Rectal smooth muscle tissue (tissue), 1 donor: ENCODE results near the gene PABPN1L.

Experiments
- H3K27ac ChIP-seq: one replicate; pipeline ENCODE4 v1.7.0; 2013; ENCODE audit warnings: low read depth, low read length, inconsistent platforms
- H3K27me3 ChIP-seq: one replicate; pipeline ENCODE4 v1.7.0; 2013; ENCODE audit warnings: low read length; ENCODE audit not compliant: control insufficient read depth, insufficient read depth
- H3K36me3 ChIP-seq: one replicate; pipeline ENCODE4 v1.7.0; 2013; ENCODE audit warnings: low read length; ENCODE audit not compliant: control insufficient read depth, insufficient read depth
- H3K4me1 ChIP-seq: one replicate; pipeline ENCODE4 v1.7.0; 2013; ENCODE audit warnings: low read length; ENCODE audit not compliant: control insufficient read depth, insufficient read depth
- H3K4me3 ChIP-seq: one replicate; pipeline ENCODE4 v1.7.0; 2013; ENCODE audit warnings: low read length
- H3K9ac ChIP-seq: one replicate; pipeline ENCODE4 v1.7.0; 2013; ENCODE audit warnings: low read length

PABPN1L gene

DNA sequence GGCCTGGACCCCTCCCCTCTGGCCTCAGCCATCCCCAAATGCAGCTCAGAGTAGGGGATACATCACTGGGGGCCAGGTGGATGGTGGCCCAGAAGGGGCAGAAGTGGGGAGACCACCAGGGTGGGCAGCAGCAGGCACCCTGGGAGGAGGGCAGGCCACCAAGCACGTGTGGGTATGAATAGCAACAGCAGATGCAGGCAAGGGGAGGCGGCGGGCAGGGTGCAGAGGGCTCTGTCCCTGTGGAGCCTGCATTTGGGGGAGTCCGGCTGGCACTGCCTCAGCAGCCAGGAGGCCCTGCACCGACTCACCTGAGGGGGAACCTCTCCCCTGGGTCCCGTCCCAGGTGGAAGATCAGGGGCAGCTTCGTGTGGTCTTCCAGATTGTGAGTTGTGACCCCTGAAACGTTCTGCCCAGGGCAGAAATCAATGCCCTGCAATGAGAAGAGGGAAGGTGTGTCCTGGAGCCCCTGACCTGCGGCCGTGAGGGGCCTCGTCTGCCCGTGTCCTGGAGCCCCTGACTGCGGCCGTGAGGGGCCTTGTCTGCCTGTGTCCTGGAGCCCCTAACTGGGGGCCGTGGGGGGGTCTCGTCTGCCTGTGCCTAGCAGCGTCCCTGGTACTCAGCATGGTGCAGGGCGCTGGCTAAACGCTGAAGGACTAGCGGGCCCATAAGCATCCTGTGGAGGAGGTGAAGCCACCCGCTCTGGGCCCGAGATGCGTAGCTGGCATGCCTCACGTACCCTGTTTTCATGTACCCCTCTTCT, 44.0 kb downstream of the PABPN1L start:
- H3K27me3 ChIP-seq: no peaks in the 10 kb centered on the region
- H3K4me3 ChIP-seq: no peak overlapping the region
- no peak overlapping the region for H3K27ac ChIP-seq
- no peaks in the 10 kb centered on the region for H3K4me1 ChIP-seq
- H3K36me3 ChIP-seq: peaks cover 14% of the 10 kb centered on the region
- no peak overlapping the region for H3K9ac ChIP-seq

DNA sequence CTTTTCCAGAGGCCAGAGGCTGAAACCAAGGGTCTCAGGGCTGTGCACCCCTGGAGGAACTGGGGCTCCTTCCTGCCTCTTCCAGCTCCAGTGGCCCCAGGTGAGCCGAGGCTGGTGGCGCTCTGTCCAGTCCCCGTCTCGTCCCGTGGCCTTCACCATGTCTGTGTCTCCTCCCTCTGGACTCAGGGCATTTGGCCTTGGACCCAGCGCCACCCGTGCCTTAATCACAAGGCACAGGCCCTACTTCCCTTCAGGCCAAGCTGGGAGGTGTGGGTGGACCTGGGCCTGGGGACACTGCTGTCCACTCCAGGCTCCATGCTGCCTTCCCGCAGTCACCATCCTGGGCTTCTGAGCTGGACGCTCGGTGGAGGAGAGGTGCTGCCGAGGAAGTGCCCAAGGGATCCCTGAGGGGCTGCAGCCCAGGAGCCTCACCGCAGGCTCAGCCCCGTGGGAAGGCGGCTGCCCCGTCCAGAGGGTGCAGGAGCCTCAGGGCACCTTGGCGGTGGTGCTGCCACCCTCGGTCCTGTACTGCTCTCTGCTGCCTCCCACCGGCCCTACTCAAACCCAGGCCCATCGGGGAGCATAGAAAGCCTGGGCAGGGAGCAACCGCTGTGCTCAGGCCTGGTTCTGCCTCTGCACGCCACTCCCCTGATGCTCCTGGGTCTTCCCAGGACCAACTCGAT, 45.2 kb downstream of the PABPN1L start:
- no peak overlapping the region for H3K9ac ChIP-seq
- peaks cover 14% of the 10 kb centered on the region for H3K36me3 ChIP-seq
- no peaks in the 10 kb centered on the region for H3K27me3 ChIP-seq
- H3K4me1 ChIP-seq: no peaks in the 10 kb centered on the region
- no peak overlapping the region for H3K4me3 ChIP-seq
- no peak overlapping the region for H3K27ac ChIP-seq

DNA sequence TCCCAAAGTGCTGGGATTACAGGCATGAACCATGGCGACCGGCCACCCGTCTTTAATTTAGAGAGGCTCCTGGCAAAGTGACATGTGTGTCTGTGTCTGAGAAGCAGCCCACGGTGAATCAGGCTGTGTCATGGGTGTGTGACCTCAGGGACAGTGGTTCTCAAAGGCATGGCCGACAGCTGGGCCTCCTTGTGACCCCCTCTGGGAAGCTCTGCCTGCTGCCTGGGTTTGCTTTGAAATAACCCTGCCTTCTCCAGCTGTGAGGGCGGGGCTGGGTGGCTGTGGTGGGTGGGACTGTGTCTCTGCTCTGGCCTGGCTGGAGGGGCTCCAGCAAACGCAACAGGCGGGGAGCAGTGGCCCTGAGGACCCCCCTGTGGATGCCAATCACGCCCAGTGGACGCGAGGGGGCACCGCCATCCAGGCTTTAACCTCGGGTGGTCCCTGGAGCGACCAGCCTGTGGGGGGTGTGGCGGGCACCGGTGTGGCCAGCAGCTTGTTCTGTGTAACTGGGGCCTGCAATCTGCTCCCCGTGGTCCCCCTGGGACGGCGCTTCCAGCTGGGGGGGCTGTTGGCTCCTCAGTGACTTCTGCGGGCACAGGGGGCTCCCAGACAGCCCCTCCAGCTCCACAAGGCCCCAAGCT, 46.0 kb downstream of the PABPN1L start:
- Histone ChIP-seq H3K9ac (no peak overlapping the region), H3K4me3 (no peak overlapping the region), H3K36me3 (peaks cover 14% of the 10 kb centered on the region), H3K27ac (no peak overlapping the region), H3K27me3 (no peaks in the 10 kb centered on the region), H3K4me1 (no peaks in the 10 kb centered on the region)

DNA sequence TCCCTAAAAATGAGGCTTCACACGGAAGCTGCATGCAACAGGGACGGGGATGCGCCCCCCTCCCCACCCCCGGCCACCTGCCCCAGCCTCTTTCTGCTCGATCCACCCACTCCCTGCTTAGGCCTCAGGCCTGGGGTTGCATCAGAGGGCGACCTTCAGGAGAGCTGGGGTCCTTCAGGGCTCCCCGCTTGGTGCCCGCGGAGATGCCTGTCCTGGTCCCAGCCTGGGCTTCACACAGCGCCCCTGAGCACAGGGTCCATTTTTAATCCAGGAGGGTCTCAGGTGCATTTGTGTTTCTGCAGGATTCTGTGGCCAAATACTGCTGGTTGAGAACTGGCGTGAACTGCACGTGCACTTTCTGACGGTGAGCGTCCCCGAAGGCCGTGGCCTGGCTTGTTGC, 47.3 kb downstream of the PABPN1L start:
- no peaks in the 10 kb centered on the region for H3K4me1 ChIP-seq
- no peak overlapping the region for H3K27ac ChIP-seq
- peaks cover 14% of the 10 kb centered on the region for H3K36me3 ChIP-seq
- no peak overlapping the region for H3K9ac ChIP-seq
- H3K27me3 ChIP-seq: no peaks in the 10 kb centered on the region
- no peak overlapping the region for H3K4me3 ChIP-seq

DNA sequence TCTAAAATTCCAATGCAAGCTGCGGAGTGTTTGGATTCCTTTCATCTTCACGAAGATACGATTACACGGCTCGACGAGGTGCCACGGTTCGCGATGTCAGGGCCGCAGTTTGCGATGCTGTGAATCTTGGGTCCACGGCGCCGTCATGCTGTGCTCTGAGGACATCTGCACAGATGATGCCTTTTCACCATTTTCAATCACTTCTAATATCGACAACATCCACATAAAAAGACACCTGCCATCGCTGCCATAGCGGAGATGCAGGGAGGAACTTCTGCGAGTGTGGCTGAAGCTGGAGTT, 47.9 kb downstream of the PABPN1L start:
- Histone ChIP-seq H3K4me3 (no peak overlapping the region), H3K27me3 (no peaks in the 10 kb centered on the region), H3K27ac (no peak overlapping the region), H3K9ac (no peak overlapping the region), H3K36me3 (peaks cover 14% of the 10 kb centered on the region), H3K4me1 (no peaks in the 10 kb centered on the region)

DNA sequence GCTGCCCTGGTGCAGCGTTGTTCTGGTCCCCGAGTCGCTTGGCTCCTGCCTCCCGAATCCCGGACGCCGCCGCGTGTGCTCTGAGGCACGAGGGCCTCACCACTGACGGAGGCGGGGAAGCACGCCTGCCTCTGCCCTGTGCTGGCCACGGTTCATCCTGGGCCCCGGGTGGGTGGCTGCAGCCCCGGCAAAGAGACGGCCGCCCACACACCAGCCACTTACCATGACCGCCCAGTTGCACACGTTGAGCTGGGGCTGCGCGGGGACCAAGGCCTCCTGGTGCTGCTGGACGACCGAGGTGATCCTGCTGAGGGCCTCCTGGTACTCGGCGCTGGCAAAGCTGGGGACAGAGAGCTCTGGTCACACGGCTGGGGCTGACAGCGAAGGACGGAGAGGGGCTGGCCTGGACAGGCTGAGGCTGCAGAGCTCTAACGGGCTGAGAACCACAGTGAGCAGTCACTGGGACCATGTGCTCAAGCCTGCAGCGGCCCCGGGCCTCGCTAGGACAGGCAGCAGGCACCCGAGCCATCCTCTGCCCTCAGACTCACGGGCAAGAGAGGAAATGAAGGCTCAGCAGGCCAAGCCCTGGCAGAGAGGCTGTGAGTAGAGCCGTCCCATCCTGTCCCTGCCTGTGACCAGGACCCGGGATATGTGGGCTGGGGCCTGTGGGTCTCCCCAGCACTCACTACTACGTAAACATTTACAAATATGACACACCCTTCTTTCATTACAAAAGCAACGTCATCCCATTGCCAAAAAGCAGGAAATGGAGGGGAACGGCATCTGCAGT, 48.5 kb downstream of the PABPN1L start:
- Histone ChIP-seq H3K27me3 (no peaks in the 10 kb centered on the region), H3K9ac (no peak overlapping the region), H3K36me3 (peaks cover 12% of the 10 kb centered on the region), H3K4me1 (no peaks in the 10 kb centered on the region), H3K27ac (no peak overlapping the region), H3K4me3 (no peak overlapping the region)

DNA sequence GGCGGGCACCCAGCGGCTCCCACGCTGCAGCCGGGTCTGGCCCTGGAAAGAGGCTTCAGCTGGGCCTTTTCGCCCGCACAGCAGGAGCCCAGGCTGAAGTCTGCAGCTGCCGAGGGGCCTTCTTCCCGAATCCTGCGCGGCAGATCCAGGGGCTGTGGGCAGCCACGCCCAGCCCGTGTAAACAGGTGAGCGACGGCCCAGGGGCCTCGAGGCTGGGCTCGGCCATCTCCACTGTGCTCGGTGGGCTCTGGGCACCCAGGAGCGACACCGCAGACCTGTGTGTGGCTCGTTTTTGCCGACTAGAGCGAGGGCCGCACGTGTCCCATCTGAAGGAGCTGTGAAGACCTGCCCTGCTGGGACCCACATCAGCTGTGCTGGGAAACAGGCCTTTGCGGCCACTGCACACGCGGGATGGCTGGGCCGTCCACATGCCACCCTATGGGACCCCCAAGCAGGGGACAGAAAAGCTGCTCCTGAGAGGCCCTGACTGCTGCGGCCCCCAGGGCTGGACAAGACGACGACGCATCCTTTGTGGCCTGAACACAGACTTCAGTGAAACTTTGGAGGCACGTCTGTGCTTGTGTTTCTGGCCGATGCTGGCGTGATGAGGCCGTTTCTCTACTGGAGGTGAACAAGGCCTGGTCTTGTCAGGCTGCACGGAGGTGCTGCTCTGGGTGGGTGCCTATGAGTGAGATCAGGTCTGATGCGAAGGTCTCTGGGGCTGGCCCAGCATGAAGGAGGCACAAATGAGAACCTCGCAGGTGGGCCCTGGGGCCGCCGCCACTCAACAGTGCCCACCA, 49.5 kb downstream of the PABPN1L start:
- H3K27ac ChIP-seq: no peak overlapping the region
- H3K36me3 ChIP-seq: peaks cover 4% of the 10 kb centered on the region
- no peaks in the 10 kb centered on the region for H3K4me1 ChIP-seq
- no peak overlapping the region for H3K4me3 ChIP-seq
- H3K27me3 ChIP-seq: no peaks in the 10 kb centered on the region
- no peak overlapping the region for H3K9ac ChIP-seq

DNA sequence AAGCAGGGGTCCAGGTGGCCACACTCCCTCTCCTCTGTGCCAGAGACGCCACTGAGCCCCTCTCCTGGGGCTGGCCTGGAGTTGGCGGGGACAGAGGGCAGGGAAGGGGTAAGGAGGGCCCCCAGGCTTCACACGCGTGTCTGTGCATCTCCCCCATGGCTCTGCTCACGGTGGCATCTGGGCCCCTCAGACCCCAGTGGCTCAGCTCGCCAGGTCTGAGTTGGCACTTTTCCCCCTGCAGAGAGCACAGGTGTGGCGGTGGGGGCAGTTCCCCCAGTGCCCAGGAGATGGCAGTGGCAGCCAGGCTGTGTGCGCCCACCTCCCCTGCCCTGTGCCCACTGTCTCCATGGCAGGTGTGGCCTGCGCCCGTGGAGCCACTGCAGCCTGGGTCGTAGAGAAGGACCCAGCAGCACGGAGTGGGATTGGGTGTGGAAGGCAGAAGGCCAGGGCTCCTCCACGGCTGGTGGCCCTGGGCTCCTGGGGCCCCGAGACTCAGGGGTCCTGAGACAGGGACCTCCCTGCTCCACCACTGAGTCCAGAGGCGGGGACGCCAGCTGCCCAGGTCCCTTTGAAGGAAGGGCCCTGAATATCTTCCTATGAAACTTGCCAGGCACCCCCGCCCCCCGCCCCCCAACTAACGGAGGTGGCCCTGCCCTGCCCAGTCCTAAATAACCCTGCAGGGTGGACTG, 50.4 kb downstream of the PABPN1L start:
- Histone ChIP-seq H3K9ac (no peak overlapping the region), H3K27me3 (no peaks in the 10 kb centered on the region), H3K27ac (no peak overlapping the region), H3K4me3 (no peak overlapping the region), H3K36me3 (no peaks in the 10 kb centered on the region), H3K4me1 (peaks cover 1% of the 10 kb centered on the region)

DNA sequence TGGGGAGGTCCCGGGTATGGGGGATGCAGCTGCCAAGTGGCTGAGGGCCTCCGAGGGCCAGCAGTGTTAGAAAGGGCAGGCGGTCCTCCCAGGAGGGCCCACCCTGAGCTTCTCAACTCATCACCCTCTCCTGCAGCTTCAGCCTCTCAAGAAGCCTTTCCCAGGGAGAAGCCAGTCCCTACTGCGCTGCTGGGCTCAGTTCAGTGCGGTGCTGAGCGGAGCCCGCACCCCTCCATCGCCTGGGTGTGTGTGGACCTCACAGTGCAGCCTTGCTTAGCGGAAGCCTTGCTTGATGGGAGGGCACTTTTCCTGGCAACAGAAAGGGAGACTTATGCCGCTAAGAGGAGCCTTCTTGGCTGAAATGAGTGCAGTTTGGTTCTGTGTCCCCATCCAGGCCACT, 51.2 kb downstream of the PABPN1L start:
- peaks cover 9% of the 10 kb centered on the region for H3K4me1 ChIP-seq
- no peaks in the 10 kb centered on the region for H3K36me3 ChIP-seq
- no peaks in the 10 kb centered on the region for H3K27me3 ChIP-seq
- no peak overlapping the region for H3K4me3 ChIP-seq
- no peak overlapping the region for H3K9ac ChIP-seq
- no peak overlapping the region for H3K27ac ChIP-seq

DNA sequence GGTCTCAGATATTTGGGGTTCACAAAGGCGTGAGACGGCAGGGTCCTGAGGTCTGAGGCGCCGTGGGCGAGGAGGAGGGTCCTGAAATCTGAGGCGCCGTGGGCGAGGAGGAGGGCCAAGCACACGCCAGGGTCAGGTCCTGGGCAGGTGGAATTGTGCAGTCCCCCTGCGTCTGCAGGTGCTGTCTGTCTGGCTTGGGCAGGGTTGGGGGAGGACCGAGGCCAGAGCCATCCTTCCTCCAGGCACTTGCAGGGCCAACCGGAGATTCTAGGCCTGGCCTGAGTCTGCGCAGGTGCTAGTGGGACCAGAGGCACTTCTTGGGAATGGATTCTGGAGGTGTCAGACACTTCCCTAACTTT, 52.3 kb downstream of the PABPN1L start:
- Histone ChIP-seq H3K9ac (no peak overlapping the region), H3K27me3 (no peaks in the 10 kb centered on the region), H3K36me3 (peaks cover 5% of the 10 kb centered on the region), H3K4me1 (peaks cover 14% of the 10 kb centered on the region), H3K4me3 (no peak overlapping the region), H3K27ac (no peak overlapping the region)
